ENCODE measurements around the gene LOXL1. TPM values are rescaled to one million over a fixed set of nuclear protein-coding genes. Genes with fewer than 3 reads are reported as not detected.

The LOXL1 gene
- total RNA-seq, 1 donor from 2014 or later, result 29.0 TPM

DNA sequence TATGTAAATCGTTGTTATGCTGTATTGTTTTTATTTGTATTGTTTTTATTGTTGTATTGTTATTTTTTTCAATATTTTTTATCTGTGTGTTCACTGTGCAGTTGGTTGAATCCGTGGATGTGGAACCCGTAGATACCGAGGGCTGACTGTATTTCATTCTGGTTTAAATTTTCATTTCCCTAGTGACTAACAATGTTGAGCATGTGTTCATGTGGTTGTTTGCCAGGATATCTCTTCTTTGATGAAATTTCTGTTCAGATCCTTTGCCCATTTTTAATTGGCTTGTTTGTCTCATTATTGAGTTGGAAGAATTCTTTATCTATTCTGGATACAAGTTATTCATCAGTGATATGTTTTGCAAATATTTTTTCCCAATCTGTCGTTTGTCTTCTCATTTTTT lies 36.2 kb downstream of the LOXL1 start:
- intact Hi-C loops (cut with DNase I), result loop anchor here (10.0 kb wide), 1 partner anchor 58 kb away; no protein-coding TSS in a partner anchor
- Histone ChIP-seq H3K27me3 (no peaks in the 10 kb centered on the region), H3K9me3 (no peaks in the 10 kb centered on the region), H3K36me3 (no peaks in the 10 kb centered on the region), H3K4me1 (no peaks in the 10 kb centered on the region), H3K4me3 (no peak overlapping the region), H3K27ac (no peak overlapping the region)
- DNase-seq (ENCODE audit: extremely low spot score in 2 of 2), result no peak
- TF ChIP-seq, protein P1, sequence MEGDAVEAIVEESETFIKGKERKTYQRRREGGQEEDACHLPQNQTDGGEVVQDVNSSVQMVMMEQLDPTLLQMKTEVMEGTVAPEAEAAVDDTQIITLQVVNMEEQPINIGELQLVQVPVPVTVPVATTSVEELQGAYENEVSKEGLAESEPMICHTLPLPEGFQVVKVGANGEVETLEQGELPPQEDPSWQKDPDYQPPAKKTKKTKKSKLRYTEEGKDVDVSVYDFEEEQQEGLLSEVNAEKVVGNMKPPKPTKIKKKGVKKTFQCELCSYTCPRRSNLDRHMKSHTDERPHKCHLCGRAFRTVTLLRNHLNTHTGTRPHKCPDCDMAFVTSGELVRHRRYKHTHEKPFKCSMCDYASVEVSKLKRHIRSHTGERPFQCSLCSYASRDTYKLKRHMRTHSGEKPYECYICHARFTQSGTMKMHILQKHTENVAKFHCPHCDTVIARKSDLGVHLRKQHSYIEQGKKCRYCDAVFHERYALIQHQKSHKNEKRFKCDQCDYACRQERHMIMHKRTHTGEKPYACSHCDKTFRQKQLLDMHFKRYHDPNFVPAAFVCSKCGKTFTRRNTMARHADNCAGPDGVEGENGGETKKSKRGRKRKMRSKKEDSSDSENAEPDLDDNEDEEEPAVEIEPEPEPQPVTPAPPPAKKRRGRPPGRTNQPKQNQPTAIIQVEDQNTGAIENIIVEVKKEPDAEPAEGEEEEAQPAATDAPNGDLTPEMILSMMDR (IDR thresholded peaks at IDR 0.05), result no peak
- no peak for TF ChIP-seq POLR2A (IDR thresholded peaks at IDR 0.05)
- TF ChIP-seq POLR2AphosphoS5 (IDR thresholded peaks at IDR 0.05; ENCODE audit: insufficient read depth in 1 of 2, low read depth in 1 of 2), result no peak

DNA sequence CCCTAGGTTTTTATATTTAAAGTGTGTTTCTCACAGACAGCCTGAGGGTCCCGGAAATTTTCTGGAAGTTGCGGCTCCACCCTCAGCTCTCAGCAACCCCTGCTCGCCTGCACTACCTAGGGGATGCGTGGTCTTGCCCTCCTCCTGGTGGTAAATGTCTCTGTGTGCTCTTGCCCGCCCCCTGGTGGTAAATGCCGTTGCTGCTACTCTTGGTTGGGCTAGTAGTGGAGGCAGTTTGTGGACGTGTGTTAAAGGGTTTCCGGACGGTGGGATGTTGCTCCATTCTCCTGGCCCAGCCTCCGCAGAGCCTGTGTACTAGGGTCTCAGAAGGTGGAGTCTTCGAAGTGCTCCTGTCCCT lies 38.5 kb downstream of the LOXL1 start:
- Histone ChIP-seq H3K9me3 (no peaks in the 10 kb centered on the region), H3K36me3 (no peaks in the 10 kb centered on the region), H3K4me1 (no peaks in the 10 kb centered on the region), H3K27ac (no peak overlapping the region), H3K4me3 (no peak overlapping the region), H3K27me3 (no peaks in the 10 kb centered on the region)
- no peak for DNase-seq (ENCODE audit: extremely low spot score in 2 of 2)
- TF ChIP-seq POLR2A (IDR thresholded peaks at IDR 0.05), result no peak
- TF ChIP-seq POLR2AphosphoS5 (IDR thresholded peaks at IDR 0.05; ENCODE audit: insufficient read depth in 1 of 2, low read depth in 1 of 2), result peak in 1 of 2 donors; percentile 48
- TF ChIP-seq, protein P1 (IDR thresholded peaks at IDR 0.05), result peak; percentile 87 to 96 (median 94)
- intact Hi-C loops (cut with DNase I), result loop anchor here (10.0 kb wide), 1 partner anchor 60 kb away; no protein-coding TSS in a partner anchor

DNA sequence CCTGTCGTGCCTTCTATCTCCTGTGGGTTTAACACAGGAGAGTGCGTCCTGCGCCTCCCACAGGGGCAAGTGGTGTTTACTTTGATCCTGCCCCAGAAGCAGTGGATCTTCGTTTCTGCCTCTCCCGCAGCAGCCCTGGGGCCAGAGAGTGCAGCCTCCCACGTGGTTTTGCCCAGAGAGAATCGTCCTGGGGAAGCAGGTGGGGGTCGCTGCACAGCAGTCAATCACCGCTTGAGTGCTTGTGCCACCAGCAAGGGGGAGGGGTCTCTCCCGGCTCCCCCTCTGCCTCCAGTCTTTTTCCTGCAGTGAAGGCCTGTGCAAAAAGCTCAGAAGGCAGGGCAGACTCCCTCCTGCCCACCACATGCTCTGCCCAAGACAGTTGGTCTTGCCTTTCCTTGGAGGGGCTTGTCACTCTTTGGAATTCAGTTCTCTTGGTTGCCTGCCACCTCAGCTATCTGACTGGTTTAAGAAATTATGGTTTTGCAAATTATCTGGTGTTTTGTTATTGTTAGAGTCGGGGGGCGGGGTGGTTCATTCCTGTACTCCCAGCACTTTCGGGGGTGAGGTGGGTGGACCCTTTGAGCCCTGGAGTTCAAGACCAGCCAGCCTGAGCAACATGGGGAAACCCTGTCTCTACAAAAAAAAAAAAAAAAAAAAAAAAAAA lies 39.0 kb downstream of the LOXL1 start:
- TF ChIP-seq, protein P1 (IDR thresholded peaks at IDR 0.05), result peak in 1 of 3 experiments; percentile 0
- TF ChIP-seq POLR2A (IDR thresholded peaks at IDR 0.05) (no peak), POLR2AphosphoS5 (IDR thresholded peaks at IDR 0.05; ENCODE audit: insufficient read depth in 1 of 2, low read depth in 1 of 2) (no peak)
- H3K4me3 ChIP-seq, result no peak overlapping the region
- H3K27ac ChIP-seq, result no peak overlapping the region
- intact Hi-C loops (cut with DNase I), result loop anchor here (10.0 kb wide), 1 partner anchor 60 kb away; no protein-coding TSS in a partner anchor
- H3K4me1 ChIP-seq, result no peaks in the 10 kb centered on the region
- DNase-seq (ENCODE audit: extremely low spot score in 2 of 2), result no peak
- no peaks in the 10 kb centered on the region for H3K36me3 ChIP-seq
- no peaks in the 10 kb centered on the region for H3K9me3 ChIP-seq
- no peaks in the 10 kb centered on the region for H3K27me3 ChIP-seq

DNA sequence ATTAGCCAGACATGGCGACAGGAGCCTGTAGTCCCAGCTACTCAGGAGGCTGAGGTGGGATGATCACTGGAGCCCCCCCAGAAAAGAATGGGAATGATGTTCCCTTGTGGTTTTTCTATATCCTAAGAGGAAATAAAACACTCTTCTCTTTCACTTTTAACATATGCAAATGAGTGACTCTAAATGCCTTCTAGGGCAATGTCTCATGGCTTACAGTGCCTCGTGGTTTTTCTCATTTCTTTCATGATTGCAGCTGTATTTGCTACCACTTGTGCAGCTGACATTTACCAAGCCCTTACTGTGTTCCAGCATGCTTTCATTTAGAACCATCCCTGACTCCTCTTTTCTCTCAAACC lies 39.5 kb downstream of the LOXL1 start:
- Histone ChIP-seq H3K27ac (no peak overlapping the region), H3K4me3 (no peak overlapping the region), H3K36me3 (no peaks in the 10 kb centered on the region), H3K4me1 (no peaks in the 10 kb centered on the region), H3K9me3 (no peaks in the 10 kb centered on the region), H3K27me3 (no peaks in the 10 kb centered on the region)
- TF ChIP-seq POLR2AphosphoS5 (IDR thresholded peaks at IDR 0.05; ENCODE audit: insufficient read depth in 1 of 2, low read depth in 1 of 2), result no peak
- TF ChIP-seq POLR2A (IDR thresholded peaks at IDR 0.05), result no peak
- TF ChIP-seq, protein P1 (IDR thresholded peaks at IDR 0.05), result no peak
- intact Hi-C loops (cut with DNase I), result loop anchor here (10.0 kb wide), 1 partner anchor 61 kb away; no protein-coding TSS in a partner anchor
- DNase-seq (ENCODE audit: extremely low spot score in 2 of 2), result no peak

DNA sequence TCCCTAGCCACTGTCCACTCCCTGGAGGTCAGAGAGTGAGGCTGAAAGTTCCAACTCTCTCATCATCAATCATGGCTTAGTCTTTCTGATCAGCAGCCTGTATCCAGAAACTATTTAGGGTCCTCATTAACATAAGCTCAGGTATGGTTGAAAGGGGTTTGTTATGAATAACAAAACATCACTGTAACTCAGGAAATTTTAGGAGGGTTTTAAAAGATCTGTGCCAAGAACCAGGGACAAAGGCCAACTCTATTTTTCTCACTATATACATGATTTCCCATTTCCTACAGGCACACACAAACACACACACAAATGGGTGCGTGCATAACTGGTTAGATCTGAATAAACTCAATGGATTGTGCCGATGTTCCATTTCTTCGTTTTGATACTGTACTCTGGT lies 42.2 kb downstream of the LOXL1 start:
- TF ChIP-seq POLR2A (IDR thresholded peaks at IDR 0.05) (no peak), POLR2AphosphoS5 (IDR thresholded peaks at IDR 0.05; ENCODE audit: insufficient read depth in 1 of 2, low read depth in 1 of 2) (no peak)
- TF ChIP-seq, protein P1 (IDR thresholded peaks at IDR 0.05), result no peak

More for the DNA sequence above, 42.2 kb downstream of the LOXL1 start:
- Histone ChIP-seq H3K9me3 (no peaks in the 10 kb centered on the region), H3K27me3 (no peaks in the 10 kb centered on the region), H3K4me1 (peaks cover 10% of the 10 kb centered on the region), H3K27ac (no peak overlapping the region), H3K36me3 (no peaks in the 10 kb centered on the region), H3K4me3 (no peak overlapping the region)
- intact Hi-C loops (cut with DNase I), result loop anchor here (10.0 kb wide), 1 partner anchor 64 kb away; no protein-coding TSS in a partner anchor
- DNase-seq (ENCODE audit: extremely low spot score in 2 of 2), result no peak

Measured in vagina (tissue), 2 donors.